Tibial artery (tissue), 4 donors: ENCODE data around the gene PCDH15.
A peak's percentile ranks its signal among the peaks of the same experiment; 100 is the strongest.

Source experiments
- DNase-seq, 2 donors: peaks; one replicate each; pipeline ENCODE4 v3.0.0-alpha.2; 2019
- H3K27ac ChIP-seq, 2 donors: fragments of 200-600 bp; sonication (generic) in 1 of 2; 1 replicate in 1 of 2; 2 replicates in 1 of 2; pipeline ENCODE4 v1.5.1; 2018 to 2019; ENCODE audit warnings: mild to moderate bottlenecking in 1 of 2
- H3K27me3 ChIP-seq, 2 donors: fragments of 200-600 bp; sonication (generic) in 1 of 2; one replicate each; pipeline versions ENCODE4 v1.5.1 to v1.6.0; 2016 to 2019
- H3K36me3 ChIP-seq, 3 donors: fragments of 200-600 bp; sonication (generic) in 2 of 3; one replicate each; pipeline ENCODE4 v1.5.1; 2016 to 2019; ENCODE audit warnings: mild to moderate bottlenecking in 2 of 3
- H3K4me1 ChIP-seq, 4 donors: fragments of 200-600 bp; sonication (generic) in 2 of 4; 1 replicate in 3 of 4; 2 replicates in 1 of 4; pipeline ENCODE4 v1.5.1; 2016 to 2019
- H3K4me3 ChIP-seq, 2 donors: fragments of 200-600 bp; sonication (generic) in 1 of 2; 1 replicate in 1 of 2; 2 replicates in 1 of 2; pipeline ENCODE4 v1.5.1; 2018 to 2019; ENCODE audit warnings: mild to moderate bottlenecking in 2 of 2
- H3K9me3 ChIP-seq, 3 donors: fragments of 200-600 bp; sonication (generic) in 1 of 3; one replicate each; pipeline ENCODE4 v1.5.1; 2016 to 2019
- intact Hi-C: fragments of 100-400 bp; cut with DNase I; formaldehyde crosslinking; loops from one replicate; pipeline ENCODE4 v1.15.0; 2023; ENCODE audit warnings: low total_unique reads
- TF ChIP-seq, protein P1 (sequence below), 2 experiments: fragments of 200-600 bp in 1 of 2; fragments of 450-650 bp in 1 of 2; IDR thresholded peaks; one replicate each; pipeline ENCODE4 v1.5.1; 2017 to 2019; ENCODE audit warnings: antibody characterized with exemption in 2 of 2, mild to moderate bottlenecking in 1 of 2, moderate library complexity in 1 of 2

The PCDH15 gene

DNA sequence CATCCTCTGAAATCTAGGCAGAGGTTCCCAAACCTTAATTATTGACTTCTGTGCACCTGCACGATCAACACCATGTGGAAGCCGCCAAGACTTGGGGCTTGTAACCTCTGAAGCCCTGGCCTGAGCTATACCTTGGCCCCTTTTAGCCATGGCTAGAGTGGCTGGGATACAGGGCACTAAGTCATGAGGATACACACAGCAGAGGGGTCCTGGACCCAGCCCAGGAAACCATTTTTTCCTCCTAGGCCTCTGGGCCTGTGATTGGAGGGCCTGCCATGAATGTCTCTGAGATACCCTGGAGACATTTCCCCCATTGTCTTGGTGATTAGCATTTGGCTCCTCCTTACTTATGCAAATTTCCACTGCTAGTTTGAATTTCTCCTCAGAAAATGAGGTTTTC is 743.7 kb downstream of the PCDH15 start:
- Histone ChIP-seq H3K4me3 (no peak overlapping the region), H3K36me3 (no peaks in the 10 kb centered on the region), H3K9me3 (no peaks in the 10 kb centered on the region), H3K27ac (no peak overlapping the region), H3K27me3 (no peaks in the 10 kb centered on the region), H3K4me1 (no peaks in the 10 kb centered on the region)
- intact Hi-C loops = no loop called here
- TF ChIP-seq, protein P1, sequence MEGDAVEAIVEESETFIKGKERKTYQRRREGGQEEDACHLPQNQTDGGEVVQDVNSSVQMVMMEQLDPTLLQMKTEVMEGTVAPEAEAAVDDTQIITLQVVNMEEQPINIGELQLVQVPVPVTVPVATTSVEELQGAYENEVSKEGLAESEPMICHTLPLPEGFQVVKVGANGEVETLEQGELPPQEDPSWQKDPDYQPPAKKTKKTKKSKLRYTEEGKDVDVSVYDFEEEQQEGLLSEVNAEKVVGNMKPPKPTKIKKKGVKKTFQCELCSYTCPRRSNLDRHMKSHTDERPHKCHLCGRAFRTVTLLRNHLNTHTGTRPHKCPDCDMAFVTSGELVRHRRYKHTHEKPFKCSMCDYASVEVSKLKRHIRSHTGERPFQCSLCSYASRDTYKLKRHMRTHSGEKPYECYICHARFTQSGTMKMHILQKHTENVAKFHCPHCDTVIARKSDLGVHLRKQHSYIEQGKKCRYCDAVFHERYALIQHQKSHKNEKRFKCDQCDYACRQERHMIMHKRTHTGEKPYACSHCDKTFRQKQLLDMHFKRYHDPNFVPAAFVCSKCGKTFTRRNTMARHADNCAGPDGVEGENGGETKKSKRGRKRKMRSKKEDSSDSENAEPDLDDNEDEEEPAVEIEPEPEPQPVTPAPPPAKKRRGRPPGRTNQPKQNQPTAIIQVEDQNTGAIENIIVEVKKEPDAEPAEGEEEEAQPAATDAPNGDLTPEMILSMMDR (IDR thresholded peaks at IDR 0.05) = no peak
- DNase-seq = no peak

DNA sequence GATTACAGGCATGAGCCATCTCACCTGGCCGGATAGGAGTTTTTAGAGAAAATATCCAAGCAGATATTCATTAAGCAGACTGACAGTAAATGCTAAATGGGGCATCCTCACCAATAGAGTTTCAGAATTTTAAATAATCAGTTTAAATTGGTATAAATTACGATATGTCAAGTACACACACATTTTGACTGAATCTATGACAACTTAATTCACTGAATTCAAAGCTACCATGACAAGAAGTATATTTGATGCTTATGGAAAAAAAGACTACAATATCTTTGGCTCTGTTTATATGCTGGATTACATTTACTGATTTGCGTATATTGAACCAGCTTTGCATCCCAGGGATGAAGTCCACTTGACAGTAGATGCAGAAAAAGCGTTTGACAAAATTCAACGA is 774.7 kb downstream of the PCDH15 start:
- H3K4me3 ChIP-seq = no peak overlapping the region
- intact Hi-C loops = no loop called here

DNA sequence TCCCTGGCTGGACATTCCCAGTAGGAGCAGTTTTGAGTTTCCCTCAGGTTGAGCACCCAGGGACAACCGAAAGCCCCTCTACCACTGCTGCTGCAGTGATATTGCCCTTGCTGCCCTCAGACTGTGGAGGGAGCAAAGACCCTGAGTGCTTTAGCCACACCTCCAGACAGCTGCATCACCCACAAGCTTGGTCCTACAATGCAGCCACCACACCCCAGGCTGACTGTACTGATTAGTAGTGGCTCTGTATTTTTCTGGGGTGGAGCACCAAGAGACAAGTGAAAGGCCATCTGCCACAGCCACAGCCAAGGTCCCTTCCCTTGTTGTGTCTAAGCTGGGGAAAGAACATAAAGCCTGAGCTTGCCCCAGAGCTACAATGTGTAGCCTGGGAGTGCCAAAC is 789.9 kb downstream of the PCDH15 start:
- no peak overlapping the region for H3K27ac ChIP-seq
- intact Hi-C loops = no loop called here
- H3K4me3 ChIP-seq = no peak overlapping the region
- no peaks in the 10 kb centered on the region for H3K9me3 ChIP-seq
- DNase-seq = peak in 1 of 2 donors; percentile 35
- H3K4me1 ChIP-seq = no peaks in the 10 kb centered on the region
- H3K36me3 ChIP-seq = no peaks in the 10 kb centered on the region
- TF ChIP-seq, protein P1 (IDR thresholded peaks at IDR 0.05) = no peak
- no peaks in the 10 kb centered on the region for H3K27me3 ChIP-seq

More for the DNA sequence above, 774.7 kb downstream of the PCDH15 start:
- H3K9me3 ChIP-seq = no peaks in the 10 kb centered on the region
- no peaks in the 10 kb centered on the region for H3K27me3 ChIP-seq
- no peaks in the 10 kb centered on the region for H3K4me1 ChIP-seq
- TF ChIP-seq, protein P1 (IDR thresholded peaks at IDR 0.05) = no peak
- no peaks in the 10 kb centered on the region for H3K36me3 ChIP-seq
- no peak overlapping the region for H3K27ac ChIP-seq
- DNase-seq = no peak

DNA sequence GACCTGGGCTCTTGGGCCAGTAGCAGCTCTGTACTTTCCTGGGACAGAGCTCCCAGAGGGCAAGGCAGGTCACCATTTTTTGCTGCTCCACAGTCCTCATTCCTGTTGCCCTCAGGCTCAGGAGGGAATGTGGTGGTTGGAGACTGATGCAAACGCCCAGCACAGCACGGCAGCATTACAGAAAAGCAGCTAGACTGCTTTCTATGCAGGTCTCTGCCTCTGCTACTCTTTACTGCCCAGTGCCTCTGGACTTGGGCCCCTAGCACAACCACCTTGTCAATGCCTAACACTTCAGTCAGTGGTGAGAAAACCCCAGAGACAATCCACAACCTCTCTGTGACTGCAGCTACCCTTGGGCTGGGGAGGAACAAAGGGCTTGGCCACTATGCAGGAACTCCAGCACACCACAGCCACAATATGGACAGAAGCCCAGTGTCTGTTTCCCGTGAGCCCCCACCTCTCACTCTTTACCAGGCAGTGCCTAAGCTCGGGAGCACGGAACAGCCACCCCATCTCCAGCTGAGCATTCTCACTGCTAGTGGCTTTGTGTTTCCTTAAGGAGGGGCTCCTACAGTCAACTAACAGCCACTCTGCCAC is 790.6 kb downstream of the PCDH15 start:
- Histone ChIP-seq H3K4me1 (no peaks in the 10 kb centered on the region), H3K27me3 (no peaks in the 10 kb centered on the region), H3K36me3 (no peaks in the 10 kb centered on the region), H3K27ac (no peak overlapping the region), H3K9me3 (no peaks in the 10 kb centered on the region), H3K4me3 (no peak overlapping the region)
- intact Hi-C loops = no loop called here
- no peak for DNase-seq
- TF ChIP-seq, protein P1 (IDR thresholded peaks at IDR 0.05) = no peak

DNA sequence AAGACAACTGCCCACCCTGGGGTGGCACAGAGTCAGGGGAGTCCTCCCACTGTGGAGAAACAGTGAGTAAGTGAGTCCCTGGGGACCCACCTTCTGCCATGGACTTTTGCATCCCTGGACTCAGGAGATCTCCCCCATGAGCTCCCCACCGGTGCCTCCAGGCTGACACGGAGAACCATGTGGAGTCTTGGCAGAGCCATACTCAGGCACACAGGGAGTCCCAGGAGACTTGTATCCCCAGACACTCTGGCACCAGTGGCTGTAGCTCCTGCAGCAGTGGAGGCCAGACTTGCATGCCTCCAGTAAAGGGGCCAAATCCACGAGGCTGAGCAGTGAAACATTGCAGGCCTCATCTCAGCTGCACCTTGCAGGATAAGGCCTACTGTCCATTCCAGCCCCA is 791.4 kb downstream of the PCDH15 start:
- TF ChIP-seq, protein P1 (IDR thresholded peaks at IDR 0.05) = no peak

DNA sequence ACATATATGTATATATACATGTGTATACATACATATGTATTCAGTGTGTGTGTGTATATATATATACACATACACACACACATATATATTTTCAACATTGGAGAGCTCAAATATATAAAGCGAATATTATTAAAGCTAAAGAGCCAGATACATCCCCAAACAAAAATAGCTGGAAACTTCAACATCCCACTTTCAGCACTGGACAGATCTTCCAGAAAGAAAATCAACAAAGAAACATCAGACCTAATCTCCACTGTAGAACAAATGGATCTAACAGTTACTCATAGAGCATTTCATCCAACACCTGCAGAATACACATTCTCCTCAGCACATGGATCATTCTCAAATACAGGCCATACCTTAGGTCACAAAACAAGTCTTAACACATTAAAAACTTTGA is 799.0 kb downstream of the PCDH15 start:
- intact Hi-C loops = no loop called here
- Histone ChIP-seq H3K4me1 (no peaks in the 10 kb centered on the region), H3K27ac (no peak overlapping the region), H3K36me3 (no peaks in the 10 kb centered on the region), H3K27me3 (no peaks in the 10 kb centered on the region), H3K4me3 (no peak overlapping the region), H3K9me3 (no peaks in the 10 kb centered on the region)
- TF ChIP-seq, protein P1 (IDR thresholded peaks at IDR 0.05) = no peak
- DNase-seq = no peak

More for the DNA sequence above, 791.4 kb downstream of the PCDH15 start:
- Histone ChIP-seq H3K27me3 (no peaks in the 10 kb centered on the region), H3K27ac (no peak overlapping the region), H3K4me1 (no peaks in the 10 kb centered on the region), H3K36me3 (no peaks in the 10 kb centered on the region), H3K9me3 (no peaks in the 10 kb centered on the region), H3K4me3 (no peak overlapping the region)
- no peak for DNase-seq
- intact Hi-C loops = no loop called here
